ENCODE results near the gene SEL1L3.
A peak's percentile ranks its signal among the peaks of the same experiment; 100 is the strongest.

Gene SEL1L3

GRCh38 chr4:25814301-25815136, 48.3 kb downstream of the SEL1L3 start:
- H3K36me3 Mint-ChIP-seq (ENCODE audit: insufficient read depth): peaks cover 50% of the 10 kb centered on the region
- H3K27ac Mint-ChIP-seq: peak overlapping the region; percentile 4 to 41
- no peak for ATAC-seq (replicated peaks)
- H3K9me3 Mint-ChIP-seq: no peaks in the 10 kb centered on the region
- no peak overlapping the region for H3K4me3 Mint-ChIP-seq
- no peak for DNase-seq
- H3K27me3 Mint-ChIP-seq: no peaks in the 10 kb centered on the region
- peaks cover 0 to 1% of the 10 kb centered on the region in 2 donors for H3K4me1 Mint-ChIP-seq (ENCODE audit: low read depth in 2 of 2)

DNA sequence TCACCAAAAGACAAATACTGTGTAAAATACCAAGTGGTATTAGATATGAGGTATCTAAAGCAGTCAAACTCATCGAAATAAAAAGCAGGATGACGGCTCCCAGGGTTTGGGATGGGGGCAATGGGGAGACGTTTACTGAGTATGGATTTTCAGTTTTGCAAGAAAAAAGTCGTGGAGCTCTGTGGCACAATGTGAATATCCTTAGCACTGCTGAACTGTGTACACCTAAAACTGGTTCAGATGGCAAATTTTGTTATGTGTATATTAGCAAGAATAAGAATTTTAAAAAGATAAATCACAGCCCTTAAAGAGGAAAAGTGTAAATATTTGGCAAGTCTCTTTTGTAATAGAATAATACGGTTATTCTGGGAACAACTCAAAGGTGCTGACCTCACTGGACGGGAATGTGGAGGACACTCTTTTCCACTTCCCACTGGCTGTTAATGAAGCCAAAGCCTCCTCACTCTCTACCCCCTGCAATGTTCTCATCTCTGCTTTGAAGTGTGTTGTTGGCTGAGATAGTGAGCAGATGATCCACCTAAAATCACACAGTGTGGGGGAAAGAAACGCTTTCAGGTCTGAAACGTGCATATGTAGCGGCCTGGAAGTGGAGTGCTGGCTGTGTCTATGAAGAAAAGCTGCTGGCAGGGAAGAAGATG, 49.2 kb downstream of the SEL1L3 start:
- no peaks in the 10 kb centered on the region for H3K27me3 Mint-ChIP-seq
- H3K9me3 Mint-ChIP-seq: no peaks in the 10 kb centered on the region
- peaks cover 52% of the 10 kb centered on the region for H3K36me3 Mint-ChIP-seq (ENCODE audit: insufficient read depth)
- peak overlapping the region in 1 of 2 donors; percentile 4 for H3K27ac Mint-ChIP-seq
- H3K4me1 Mint-ChIP-seq (ENCODE audit: low read depth in 2 of 2): peaks cover 0 to 1% of the 10 kb centered on the region in 2 donors
- DNase-seq: no peak
- no peak for ATAC-seq (replicated peaks)
- no peak overlapping the region for H3K4me3 Mint-ChIP-seq

DNA sequence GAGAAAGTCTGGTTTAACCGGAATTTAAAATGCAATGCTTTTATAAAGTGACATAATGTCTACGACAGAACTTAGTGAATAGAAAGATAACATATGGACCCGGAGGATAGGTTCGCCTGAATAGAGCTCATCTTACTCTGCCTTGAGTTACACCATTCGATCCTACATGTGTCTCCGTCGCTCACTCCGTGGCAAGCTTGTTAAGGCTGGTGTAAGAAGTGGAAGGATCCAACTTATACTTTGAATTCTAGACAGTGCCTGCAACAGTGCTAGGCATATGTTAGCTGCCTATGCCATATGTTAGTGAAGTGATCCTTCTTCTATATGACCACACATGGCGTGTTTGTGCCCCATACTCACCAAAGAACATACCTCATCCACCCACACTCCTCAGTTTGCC, 50.9 kb downstream of the SEL1L3 start:
- Mint-ChIP-seq H3K27ac (peak overlapping the region; percentile 32 to 51), H3K9me3 (no peaks in the 10 kb centered on the region), H3K4me3 (no peak overlapping the region), H3K27me3 (no peaks in the 10 kb centered on the region), H3K4me1 (ENCODE audit: low read depth in 2 of 2) (peaks cover 0 to 1% of the 10 kb centered on the region in 2 donors), H3K36me3 (ENCODE audit: insufficient read depth) (peaks cover 53% of the 10 kb centered on the region)
- ATAC-seq (replicated peaks) (no peak), DNase-seq (no peak)

GRCh38 chr4:25811374-25811690, 51.5 kb downstream of the SEL1L3 start:
- H3K9me3 Mint-ChIP-seq: no peaks in the 10 kb centered on the region
- DNase-seq: no peak
- H3K4me3 Mint-ChIP-seq: no peak overlapping the region
- no peaks in the 10 kb centered on the region for H3K27me3 Mint-ChIP-seq
- H3K27ac Mint-ChIP-seq: no peak overlapping the region
- H3K4me1 Mint-ChIP-seq (ENCODE audit: low read depth in 2 of 2): peaks cover 0 to 1% of the 10 kb centered on the region in 2 donors
- ATAC-seq (replicated peaks): no peak
- peaks cover 53% of the 10 kb centered on the region for H3K36me3 Mint-ChIP-seq (ENCODE audit: insufficient read depth)

DNA sequence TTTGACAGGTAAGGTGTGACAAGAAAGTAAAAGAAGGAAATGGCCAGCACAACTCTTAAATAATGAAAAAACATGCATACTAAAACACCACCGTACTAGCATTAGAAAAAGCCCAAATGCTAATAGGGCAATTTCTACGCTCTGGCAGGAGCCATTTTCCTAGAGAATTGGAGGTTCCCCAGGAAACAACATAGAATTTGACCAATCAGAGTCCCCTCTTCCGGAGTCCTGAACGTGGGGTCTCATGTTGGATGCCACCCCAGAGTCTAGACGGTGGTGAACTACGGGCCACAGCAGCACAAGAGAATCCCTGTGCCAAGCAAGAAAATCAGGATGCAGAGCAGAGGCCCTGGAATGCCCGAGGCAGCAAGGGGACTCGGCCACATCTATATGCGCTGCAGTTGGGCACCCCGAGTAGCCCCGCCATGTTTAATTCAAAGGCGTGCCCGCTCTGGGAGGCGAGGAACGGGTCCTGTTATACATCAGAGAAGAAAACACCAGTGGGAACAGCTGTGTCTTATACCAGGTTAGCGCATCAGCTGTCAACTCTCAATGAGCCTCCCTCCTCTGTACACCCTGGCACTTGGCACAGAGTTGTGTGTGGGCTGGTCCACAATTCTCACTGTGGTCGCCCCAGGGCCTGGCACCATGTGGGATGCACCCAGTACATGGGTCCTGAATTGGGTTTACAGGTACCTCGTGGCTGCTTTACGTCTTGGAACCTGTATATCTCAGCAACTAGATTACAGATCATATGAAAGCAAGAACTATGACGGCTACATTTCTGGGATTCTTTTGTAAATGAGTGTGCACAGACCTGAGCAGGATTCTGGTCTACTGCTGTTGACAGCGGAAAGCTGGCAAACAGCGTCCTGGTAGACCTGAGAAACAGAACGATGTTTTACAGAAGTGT, 52.1 kb downstream of the SEL1L3 start:
- no peak for ATAC-seq (replicated peaks)
- Mint-ChIP-seq H3K9me3 (no peaks in the 10 kb centered on the region), H3K36me3 (ENCODE audit: insufficient read depth) (peaks cover 59% of the 10 kb centered on the region), H3K27me3 (no peaks in the 10 kb centered on the region), H3K27ac (no peak overlapping the region), H3K4me1 (ENCODE audit: low read depth in 2 of 2) (peaks cover 0 to 1% of the 10 kb centered on the region in 2 donors), H3K4me3 (no peak overlapping the region)
- no peak for DNase-seq

DNA sequence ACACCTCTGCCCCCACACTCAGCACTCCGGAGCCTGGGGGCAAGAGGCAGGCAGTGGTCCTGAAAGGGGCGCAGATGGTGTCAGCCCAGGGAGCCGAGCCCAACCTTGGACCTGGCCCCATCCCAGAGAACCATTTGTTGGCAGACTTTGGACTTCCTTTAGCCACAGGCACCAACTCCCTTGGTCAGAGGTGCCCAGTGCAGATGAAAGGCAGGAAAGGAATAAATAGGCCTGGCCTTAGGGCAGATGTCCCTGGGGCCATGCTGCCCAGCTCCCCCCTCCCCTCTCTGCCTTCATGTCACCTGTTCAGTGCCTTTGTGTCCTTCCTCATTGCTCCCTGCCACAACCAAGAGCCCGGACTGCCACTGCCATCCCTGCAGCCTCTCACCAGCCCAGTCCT, 52.8 kb downstream of the SEL1L3 start:
- no peak overlapping the region for H3K27ac Mint-ChIP-seq
- peaks cover 62% of the 10 kb centered on the region for H3K36me3 Mint-ChIP-seq (ENCODE audit: insufficient read depth)
- H3K27me3 Mint-ChIP-seq: no peaks in the 10 kb centered on the region
- H3K4me1 Mint-ChIP-seq (ENCODE audit: low read depth in 2 of 2): peaks cover 0 to 1% of the 10 kb centered on the region in 2 donors
- no peak overlapping the region for H3K4me3 Mint-ChIP-seq
- no peak for ATAC-seq (replicated peaks)
- no peaks in the 10 kb centered on the region for H3K9me3 Mint-ChIP-seq
- DNase-seq: no peak

GRCh38 chr4:25807102-25807728, 55.6 kb downstream of the SEL1L3 start:
- DNase-seq (no peak), ATAC-seq (replicated peaks) (no peak)
- Mint-ChIP-seq H3K36me3 (ENCODE audit: insufficient read depth) (peaks cover 66% of the 10 kb centered on the region), H3K9me3 (no peaks in the 10 kb centered on the region), H3K27ac (peak overlapping the region in 1 of 2 donors; percentile 65), H3K27me3 (no peaks in the 10 kb centered on the region), H3K4me1 (ENCODE audit: low read depth in 2 of 2) (no peaks in the 10 kb centered on the region), H3K4me3 (no peak overlapping the region)

DNA sequence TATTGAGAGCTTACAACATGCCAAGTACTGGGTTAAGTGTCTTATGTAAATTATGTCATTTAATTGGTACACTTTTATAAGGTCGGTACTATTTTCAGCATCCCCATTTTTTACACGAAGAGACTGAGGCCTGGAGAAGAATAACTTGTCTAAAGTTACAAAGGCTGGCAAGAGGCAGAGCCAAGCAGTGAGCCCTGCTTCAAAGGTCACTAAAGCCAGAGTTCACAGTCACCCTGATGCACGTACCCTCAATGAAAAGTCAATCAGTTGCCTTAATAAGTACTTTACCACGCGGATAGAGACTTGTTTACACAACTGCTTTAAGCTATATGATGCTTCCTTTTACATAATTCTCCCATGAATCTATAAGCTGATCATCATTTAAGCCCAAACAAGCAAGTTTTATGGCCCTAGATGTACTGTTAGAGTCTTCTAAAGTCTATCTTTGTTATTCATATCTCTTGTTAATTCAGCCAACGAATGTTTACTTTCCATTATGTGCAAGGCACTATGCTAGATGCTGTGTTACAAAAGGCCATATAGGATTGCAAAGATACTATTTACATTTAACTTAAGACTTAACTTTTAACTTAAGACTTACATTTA, 57.4 kb downstream of the SEL1L3 start:
- H3K4me1 Mint-ChIP-seq (ENCODE audit: low read depth in 2 of 2): no peaks in the 10 kb centered on the region
- ATAC-seq (replicated peaks): no peak
- DNase-seq: no peak
- no peaks in the 10 kb centered on the region for H3K9me3 Mint-ChIP-seq
- H3K27ac Mint-ChIP-seq: no peak overlapping the region
- no peak overlapping the region for H3K4me3 Mint-ChIP-seq
- no peaks in the 10 kb centered on the region for H3K27me3 Mint-ChIP-seq
- peaks cover 49% of the 10 kb centered on the region for H3K36me3 Mint-ChIP-seq (ENCODE audit: insufficient read depth)

DNA sequence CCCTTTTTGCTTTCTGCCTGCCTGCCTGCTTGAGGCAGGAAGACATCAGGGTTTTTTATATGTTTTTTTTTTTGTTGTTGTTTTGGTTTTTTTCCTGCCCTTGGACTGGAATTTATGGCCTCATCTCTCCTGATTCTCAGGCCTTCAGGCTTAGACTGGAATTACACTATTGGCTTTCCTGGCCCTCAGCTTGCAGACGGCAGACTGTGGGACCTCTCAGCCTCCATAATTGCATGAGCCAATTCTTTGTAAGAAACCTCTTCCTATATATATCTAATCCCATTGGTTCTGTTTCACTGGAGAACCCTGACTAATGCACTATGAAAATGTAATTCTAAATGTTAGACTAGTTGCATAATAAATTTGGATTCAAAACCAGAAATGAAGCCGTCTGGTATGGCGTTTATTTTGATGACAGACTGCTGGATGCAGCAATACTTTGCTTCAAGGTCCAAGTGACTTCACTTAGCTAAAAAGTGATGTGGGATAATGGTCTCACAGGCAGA, 59.0 kb downstream of the SEL1L3 start:
- Mint-ChIP-seq H3K36me3 (ENCODE audit: insufficient read depth) (peaks cover 52% of the 10 kb centered on the region), H3K27me3 (no peaks in the 10 kb centered on the region), H3K4me3 (no peak overlapping the region), H3K9me3 (no peaks in the 10 kb centered on the region), H3K27ac (peak overlapping the region in 1 of 2 donors; percentile 52), H3K4me1 (ENCODE audit: low read depth in 2 of 2) (no peaks in the 10 kb centered on the region)
- ATAC-seq (replicated peaks) (no peak), DNase-seq (no peak)

GRCh38 chr4:25801594-25801993, 61.2 kb downstream of the SEL1L3 start:
- Mint-ChIP-seq H3K36me3 (ENCODE audit: insufficient read depth) (peaks cover 48% of the 10 kb centered on the region), H3K27me3 (no peaks in the 10 kb centered on the region), H3K4me3 (no peak overlapping the region), H3K9me3 (no peaks in the 10 kb centered on the region), H3K27ac (no peak overlapping the region), H3K4me1 (ENCODE audit: low read depth in 2 of 2) (peaks cover 0 to 5% of the 10 kb centered on the region in 2 donors)
- no peak for DNase-seq
- no peak for ATAC-seq (replicated peaks)

DNA sequence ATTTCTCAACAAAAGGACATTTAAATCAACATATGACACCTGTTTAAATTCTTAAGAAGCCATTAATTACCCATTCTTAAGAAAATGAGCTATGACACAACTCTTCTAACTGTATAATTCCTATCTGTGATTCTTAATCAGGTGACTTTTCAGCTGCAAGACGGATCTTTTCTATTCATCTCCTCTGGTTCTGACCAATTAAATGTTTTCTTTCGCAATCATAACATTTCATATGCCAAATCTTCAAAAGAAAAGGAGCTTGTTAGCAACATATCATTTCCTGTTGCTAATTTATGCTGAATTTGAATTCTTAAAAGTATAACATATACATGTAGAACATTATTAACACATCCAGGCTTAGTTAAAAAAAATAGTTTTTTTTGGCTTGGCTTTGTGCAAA, 62.5 kb downstream of the SEL1L3 start:
- Mint-ChIP-seq H3K27me3 (no peaks in the 10 kb centered on the region), H3K4me1 (ENCODE audit: low read depth in 2 of 2) (peaks cover 0 to 5% of the 10 kb centered on the region in 2 donors), H3K27ac (no peak overlapping the region), H3K36me3 (ENCODE audit: insufficient read depth) (peaks cover 41% of the 10 kb centered on the region), H3K4me3 (no peak overlapping the region), H3K9me3 (no peaks in the 10 kb centered on the region)
- DNase-seq (no peak), ATAC-seq (replicated peaks) (no peak)

DNA sequence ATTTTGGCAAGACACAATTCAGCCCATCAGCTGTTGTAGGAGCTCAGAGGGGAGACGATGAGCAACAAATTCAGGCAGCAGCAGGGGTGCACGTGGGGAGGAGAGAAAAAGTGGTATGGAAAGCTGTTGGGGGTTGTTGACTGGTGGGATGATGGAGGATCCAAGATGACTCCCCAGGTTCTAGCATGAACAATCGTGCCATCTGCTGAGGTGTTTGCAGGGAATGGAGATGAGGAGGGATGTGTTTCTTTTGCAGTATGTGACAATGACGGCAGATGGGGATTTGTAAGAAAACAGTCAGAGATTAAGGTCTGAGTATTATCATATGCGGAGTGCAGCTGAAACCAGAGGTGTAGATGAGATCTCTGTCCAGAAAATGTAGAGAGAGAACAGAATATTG, 63.3 kb downstream of the SEL1L3 start:
- no peak for ATAC-seq (replicated peaks)
- H3K9me3 Mint-ChIP-seq: no peaks in the 10 kb centered on the region
- peaks cover 41% of the 10 kb centered on the region for H3K36me3 Mint-ChIP-seq (ENCODE audit: insufficient read depth)
- no peak overlapping the region for H3K4me3 Mint-ChIP-seq
- peaks cover 0 to 5% of the 10 kb centered on the region in 2 donors for H3K4me1 Mint-ChIP-seq (ENCODE audit: low read depth in 2 of 2)
- DNase-seq: no peak
- peak overlapping the region in 1 of 2 donors; percentile 45 for H3K27ac Mint-ChIP-seq
- no peaks in the 10 kb centered on the region for H3K27me3 Mint-ChIP-seq

Measured in effector memory CD8-positive, alpha-beta T cell (primary cell).